HG03354 (cell line): ENCODE results near the gene EFCAB10.
"Not testable (repeated sequence)": the region's sequence is repeated elsewhere in the genome, so short reads cannot be mapped to it uniquely, and the experiment has no call there.

Source experiments
- ATAC-seq: cut with Tn5 transposase; IDR thresholded peaks from one replicate; pipeline ENCODE4 v1.9.1; 2021; ENCODE audit warnings: mild to moderate bottlenecking; ENCODE audit not compliant: unreplicated experiment, poor library complexity, severe bottlenecking

Gene EFCAB10

DNA sequence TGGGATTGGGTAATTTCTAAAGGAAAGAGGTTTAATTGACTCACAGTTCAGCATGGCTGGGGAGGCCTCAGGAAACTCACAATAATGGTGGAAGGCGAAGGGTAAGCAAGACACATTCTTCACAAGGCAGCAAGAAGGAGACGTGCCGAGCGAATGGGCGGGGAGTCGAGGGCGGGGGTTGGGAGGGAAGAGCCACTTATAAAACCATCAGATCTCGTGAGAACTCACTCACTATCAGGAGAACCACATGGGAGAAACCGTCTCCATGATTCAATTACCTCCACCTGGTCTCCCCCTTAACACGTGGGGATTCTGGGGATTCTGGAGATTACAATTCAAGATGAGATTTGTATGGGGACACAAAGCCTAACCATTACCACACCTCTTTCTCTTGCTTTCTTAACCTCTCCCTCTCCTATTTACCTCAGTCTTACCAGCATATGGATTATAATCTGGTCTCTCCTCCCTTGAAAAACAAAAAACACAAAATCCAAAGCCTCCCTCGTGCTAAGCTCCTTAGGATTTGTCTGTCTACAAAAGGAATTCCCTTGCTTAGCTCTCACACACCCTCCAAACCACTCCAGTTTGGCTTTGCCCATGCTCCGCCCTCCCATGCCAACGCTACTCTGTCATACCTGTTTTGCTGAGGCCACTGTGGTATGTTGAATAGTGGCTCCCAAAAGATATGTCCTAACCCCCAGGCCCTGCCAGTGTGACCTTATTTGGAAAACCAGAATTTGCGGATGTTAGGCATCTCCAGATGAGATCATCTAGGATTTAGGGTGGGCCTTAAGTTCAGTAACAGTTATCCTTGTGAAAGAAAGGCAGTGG is 19.6 kb upstream of the EFCAB10 start:
- no peak for ATAC-seq

DNA sequence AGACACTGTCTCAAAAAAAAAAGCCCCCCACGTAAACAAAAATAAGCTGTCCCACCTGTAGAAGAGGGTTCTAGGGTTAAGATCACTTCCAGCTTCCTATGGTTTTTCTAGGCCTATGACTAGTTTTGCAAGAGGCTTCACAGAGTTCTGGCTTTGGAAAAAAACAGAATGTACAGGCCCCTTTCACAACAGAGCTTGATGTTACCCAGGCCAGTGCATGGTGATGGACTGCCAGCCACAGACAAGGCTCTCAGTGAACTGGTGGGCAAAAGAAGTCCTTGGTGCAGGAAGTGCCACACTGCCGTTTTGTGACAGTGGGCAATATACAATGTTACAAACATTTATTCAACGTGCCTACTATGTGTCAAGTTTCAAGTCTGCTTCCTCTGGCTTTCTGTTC is 18.3 kb upstream of the EFCAB10 start:
- ATAC-seq, result no peak

DNA sequence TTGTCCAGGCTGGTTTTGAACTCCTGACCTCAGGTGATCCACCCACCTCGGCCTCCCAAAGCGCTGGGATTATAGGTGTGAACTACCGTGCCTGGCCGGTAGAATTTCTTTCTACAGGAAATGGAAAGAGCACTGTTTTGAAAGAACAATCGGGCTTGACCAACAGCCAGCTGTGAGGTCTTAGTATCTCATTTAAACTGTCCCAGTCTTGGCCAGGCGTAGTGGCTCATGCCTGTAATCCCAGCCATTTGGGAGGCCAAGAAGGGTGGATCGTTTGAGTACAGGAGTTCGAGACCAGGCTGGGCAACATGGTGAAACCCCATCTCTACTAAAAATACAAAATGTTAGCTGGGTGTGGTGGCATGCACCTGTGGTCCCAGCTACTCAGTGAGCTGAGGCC is 17.8 kb upstream of the EFCAB10 start:
- ATAC-seq, result not testable (repeated sequence)

DNA sequence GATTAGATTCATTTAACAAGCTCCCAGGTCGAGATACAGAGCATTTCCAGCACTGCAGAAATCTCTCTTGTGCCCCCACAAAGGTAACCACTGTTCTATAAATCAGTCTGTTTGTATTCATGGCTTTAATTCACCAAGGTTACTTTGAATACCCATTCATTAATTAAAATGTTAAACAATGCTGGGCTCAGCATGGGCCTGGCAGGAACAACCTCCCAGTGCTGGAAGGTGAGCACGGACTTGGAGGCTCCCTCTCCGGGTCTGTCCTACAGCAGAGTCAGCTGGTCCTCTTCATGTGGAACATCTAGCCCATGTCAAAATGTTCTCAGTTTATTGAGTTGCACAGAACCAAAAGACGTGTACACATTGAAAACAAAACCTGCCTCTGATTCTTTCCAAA is 15.6 kb upstream of the EFCAB10 start:
- no peak for ATAC-seq

GRCh38 chr7:105594034-105594433 is 12.7 kb upstream of the EFCAB10 start:
- no peak for ATAC-seq

DNA sequence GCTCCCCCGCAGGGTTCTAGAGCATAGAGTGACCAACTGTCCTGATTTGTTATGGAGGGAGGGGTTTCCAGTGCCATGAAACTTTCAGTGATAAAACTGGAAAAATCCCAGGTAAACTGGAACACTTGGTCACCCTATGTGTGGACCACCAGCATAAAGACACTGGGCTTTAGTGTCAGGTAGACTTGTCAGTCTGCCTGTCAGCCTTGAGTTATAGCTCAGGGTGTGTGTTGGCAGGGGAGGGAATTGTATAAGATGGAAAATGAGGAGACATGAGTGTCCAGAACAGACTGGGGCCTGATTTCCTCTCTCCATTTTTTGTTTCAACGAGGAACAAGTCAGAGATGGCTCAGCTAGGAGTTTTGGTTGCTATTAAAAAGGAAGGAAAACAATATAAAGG is 10.2 kb upstream of the EFCAB10 start:
- ATAC-seq, result no peak

- ATAC-seq, result no peak
Measured at GRCh38 chr7:105590793-105591192, 9.5 kb upstream of the EFCAB10 start.

GRCh38 chr7:105589356-105590077 is 8.2 kb upstream of the EFCAB10 start:
- ATAC-seq, result peak; percentile 89

GRCh38 chr7:105587909-105588635 is 6.8 kb upstream of the EFCAB10 start:
- ATAC-seq, result no peak

GRCh38 chr7:105585850-105586500 is 4.7 kb upstream of the EFCAB10 start:
- no peak for ATAC-seq

DNA sequence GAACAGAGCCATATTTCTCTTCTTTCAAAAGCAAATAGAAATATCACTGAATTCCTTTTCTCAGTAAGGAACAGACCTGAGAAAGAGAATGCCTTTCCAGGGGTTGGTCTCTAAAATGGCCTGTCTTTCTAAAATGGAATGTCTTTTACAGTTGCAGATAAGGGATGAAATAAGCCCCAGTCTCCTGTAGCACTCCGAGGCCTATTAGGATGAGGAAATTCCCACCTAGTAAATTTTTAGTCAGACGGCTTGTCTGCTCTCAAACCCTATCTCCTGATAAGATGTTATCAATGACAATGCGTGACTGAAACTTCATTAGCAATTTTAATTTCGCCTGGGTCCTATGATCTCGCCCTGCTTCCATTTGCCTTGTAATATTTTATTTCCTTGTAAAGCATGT is 2.9 kb upstream of the EFCAB10 start:
- no peak for ATAC-seq

GRCh38 chr7:105583061-105583460 is 1.8 kb upstream of the EFCAB10 start:
- no peak for ATAC-seq

DNA sequence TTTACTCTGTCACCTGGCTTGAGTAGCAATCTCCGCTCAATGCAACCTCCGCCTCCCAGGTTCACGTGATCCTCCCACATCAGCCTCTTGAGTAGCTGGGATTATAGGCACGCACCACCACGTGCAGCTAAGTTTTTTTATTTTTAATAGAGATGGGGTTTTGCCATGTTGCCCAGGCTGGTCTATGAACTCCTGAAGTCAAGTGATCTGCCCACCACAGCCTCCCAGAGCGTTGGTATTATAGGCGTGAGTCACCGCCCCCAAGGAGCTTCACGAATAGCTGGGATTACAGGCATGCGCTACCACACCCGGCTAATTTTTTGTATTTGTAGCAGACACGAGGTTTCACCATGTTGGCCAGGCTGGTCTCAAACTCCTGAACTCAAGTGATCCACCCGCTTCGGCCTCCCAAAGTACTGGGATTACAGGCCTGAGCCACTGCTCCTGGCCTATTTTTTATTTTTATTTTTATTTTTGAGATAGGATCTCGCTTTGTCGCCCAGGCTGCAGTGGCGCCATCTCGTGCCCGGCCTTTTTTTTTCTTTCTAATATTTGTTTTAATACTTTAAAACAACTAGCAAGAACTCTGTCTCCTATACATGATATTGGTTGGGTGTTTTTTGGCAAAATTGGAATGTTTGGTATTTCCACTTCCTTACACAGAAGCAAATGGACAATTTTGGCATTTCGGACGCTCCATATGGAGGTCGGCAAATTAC is 1.1 kb downstream of the EFCAB10 start:
- no peak for ATAC-seq

- no peak for ATAC-seq
Measured at GRCh38 chr7:105578496-105578895, 2.8 kb downstream of the EFCAB10 start.

DNA sequence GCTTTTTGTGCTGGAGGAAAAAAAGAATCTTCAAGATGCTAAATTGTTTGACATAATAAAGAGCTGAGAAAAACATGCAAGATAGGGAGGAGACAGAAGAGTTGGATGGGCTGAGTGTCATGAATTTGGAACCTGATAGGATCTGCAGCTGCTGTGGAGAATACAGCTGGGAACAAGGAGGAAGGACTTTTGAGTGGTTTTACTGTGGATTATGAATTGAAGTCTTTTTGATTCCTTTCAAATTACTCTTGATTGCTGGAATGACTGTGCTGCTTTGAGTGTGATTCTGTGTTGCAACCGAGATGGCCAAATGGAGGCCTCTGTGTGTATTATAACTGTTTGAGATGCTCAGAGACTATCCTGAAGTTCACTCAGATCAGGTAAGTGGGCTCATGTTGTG is 4.0 kb downstream of the EFCAB10 start:
- no peak for ATAC-seq

GRCh38 chr7:105571891-105572290 is 9.4 kb downstream of the EFCAB10 start:
- no peak for ATAC-seq

GRCh38 chr7:105567821-105568220 is 13.5 kb downstream of the EFCAB10 start:
- no peak for ATAC-seq

DNA sequence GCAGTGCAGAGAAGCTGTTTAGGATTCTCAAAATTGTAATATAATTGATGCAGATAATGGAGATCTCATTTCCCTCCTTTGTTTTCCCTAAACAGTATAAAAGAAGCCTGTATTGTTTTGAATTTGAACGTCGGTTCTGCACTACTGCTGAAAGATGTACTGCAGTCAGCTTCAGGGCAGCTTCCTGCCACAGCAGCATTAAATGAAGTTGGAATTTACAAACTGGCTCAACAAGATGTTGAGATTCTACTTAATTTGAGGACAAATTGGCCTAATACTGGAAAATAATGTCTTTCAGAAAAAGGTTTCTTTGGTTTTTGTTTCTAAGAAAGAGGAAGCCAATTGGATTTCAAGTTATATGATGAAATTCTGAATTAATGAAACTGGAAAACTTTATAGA is 14.3 kb downstream of the EFCAB10 start:
- ATAC-seq, result no peak

- ATAC-seq, result no peak
Measured at GRCh38 chr7:105565190-105565589, 16.1 kb downstream of the EFCAB10 start.

DNA sequence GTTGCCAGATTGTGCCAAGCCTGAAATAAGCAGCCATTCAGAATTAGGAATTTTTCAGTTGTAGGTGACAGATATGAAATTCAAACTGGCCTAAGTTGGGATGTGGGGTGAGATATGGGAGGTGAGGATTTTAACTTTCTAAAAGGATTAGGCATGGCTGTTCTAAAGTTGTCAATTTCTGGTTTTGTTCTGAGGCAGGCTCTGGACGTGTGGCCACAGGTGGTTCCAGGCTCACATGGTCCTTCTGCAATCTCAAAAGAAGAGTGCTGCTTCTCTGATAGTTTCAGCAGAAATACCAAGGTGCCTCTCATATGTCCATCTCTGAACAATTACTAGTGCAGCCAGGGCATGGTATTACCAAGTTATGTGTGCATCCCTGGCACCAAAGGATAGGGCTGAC is 21.4 kb downstream of the EFCAB10 start:
- ATAC-seq, result no peak
